HepG2 (cell line): ENCODE results near the gene FRMD6. TPM values are rescaled to one million over a fixed set of nuclear protein-coding genes. Genes with fewer than 3 reads are reported as not detected.

Experiments
- ATAC-seq: fragments of 200-7000 bp; cut with Tn5 transposase; 3 replicates; pipeline ENCODE4 v1.9.1; 2020; ENCODE audit warnings: mild to moderate bottlenecking, moderate library complexity
- BruUV-seq: library from RNA; stranded (reverse); fragments of 400-500 nt; replicated peaks from 2 replicates; lab custom pipeline; 2021; lab: Mats Ljungman, UMichigan
- CTCF ChIA-PET: fragments of 300-600 bp; formaldehyde crosslinking; extraction: SDS; loops from one replicate; lab custom pipeline; 2021; ENCODE audit warnings: low total read pairs, inconsistent platforms, low intra/inter-chr PET ratio; lab: Yijun Ruan, JAX
- POLR2A ChIA-PET: fragments of 350-600 bp; sonication (Branson Sonifier 250); formaldehyde crosslinking; loops from one replicate; lab custom pipeline; 2020; ENCODE audit warnings: antibody characterized with exemption, inconsistent platforms; lab: Yijun Ruan, JAX
- DNase-seq: peaks from one replicate; pipeline ENCODE4 v3.0.0-alpha.2; 2015; ENCODE audit warnings: low spot score
- FAIRE-seq: peaks from 3 replicates; lab custom pipeline; 2011; peaks lifted over from hg19 to GRCh38; lab: Jason Lieb, UNC
- H2AFZ ChIP-seq: one replicate; pipeline ENCODE4 v1.6.1; 2011; ENCODE audit warnings: low read length, inconsistent platforms
- H3K27ac ChIP-seq: fragments of 300-600 bp; 3 replicates; pipeline ENCODE4 v1.8.0; 2011; ENCODE audit warnings: mixed run types, mild to moderate bottlenecking, mixed read lengths, low read length, inconsistent platforms; ENCODE audit not compliant: insufficient read depth; ENCODE audit errors: extremely low read length
- H3K27me3 ChIP-seq, 2 experiments: fragments of 200-600 bp in 1 of 2; 2 replicates in 1 of 2; 3 replicates in 1 of 2; pipeline versions ENCODE4 v1.6.0 to v1.8.0; 2011; ENCODE audit warnings: low read length in 2 of 2, mild to moderate bottlenecking in 2 of 2, moderate library complexity in 2 of 2, inconsistent platforms in 1 of 2; ENCODE audit not compliant: insufficient read depth in 2 of 2, control insufficient read depth in 1 of 2
- H3K36me3 ChIP-seq, 2 experiments: fragments of 200-600 bp in 1 of 2; replicated peaks in 1 of 2; 2 replicates in 1 of 2; 3 replicates in 1 of 2; pipeline versions ENCODE4 v1.5.1 to v1.8.0; 2011; ENCODE audit warnings: low read length in 2 of 2, inconsistent platforms in 1 of 2; ENCODE audit not compliant: insufficient read depth in 2 of 2, control insufficient read depth in 1 of 2
- H3K4me1 ChIP-seq: 2 replicates; pipeline ENCODE4 v1.5.1; 2012; ENCODE audit warnings: low read length, inconsistent platforms; ENCODE audit not compliant: insufficient read depth
- H3K4me2 ChIP-seq: 2 replicates; pipeline ENCODE4 v1.6.0; 2011; ENCODE audit warnings: low read depth, low read length, inconsistent platforms
- H3K4me3 ChIP-seq, 3 experiments: fragments of 200-600 bp in 1 of 3; sonication (generic), shearing (Covaris generic) in 1 of 3; replicated peaks in 1 of 3; 2 replicates each; pipeline ENCODE4 v1.5.1; 2011 to 2016; ENCODE audit warnings: low read length in 3 of 3, inconsistent platforms in 2 of 3, low read depth in 2 of 3, mild to moderate bottlenecking in 2 of 3, control low read depth in 1 of 3, mixed read lengths in 1 of 3; ENCODE audit not compliant: insufficient read depth in 1 of 3
- H3K79me2 ChIP-seq: one replicate; pipeline ENCODE4 v1.6.1; 2011; ENCODE audit warnings: low read length, inconsistent platforms; ENCODE audit not compliant: insufficient read depth
- H3K9ac ChIP-seq: 2 replicates; pipeline ENCODE4 v1.6.0; 2011; ENCODE audit warnings: mild to moderate bottlenecking, low read depth, low read length, inconsistent platforms; ENCODE audit not compliant: insufficient read depth
- H3K9me3 ChIP-seq: 2 replicates; pipeline ENCODE4 v1.5.1; 2012; ENCODE audit warnings: mild to moderate bottlenecking, low read length
- H4K20me1 ChIP-seq: 2 replicates; pipeline ENCODE4 v1.6.0; 2011; ENCODE audit warnings: inconsistent platforms, mild to moderate bottlenecking, low read length, moderate library complexity; ENCODE audit not compliant: insufficient read depth
- ARID4A ChIP-seq: sonication (generic); formaldehyde crosslinking; IDR thresholded peaks from 2 replicates; pipeline ENCODE4 v1.5.0; 2020; ENCODE audit warnings: mild to moderate bottlenecking, missing genetic modification reagents, borderline replicate concordance
- FOXJ3 ChIP-seq: sonication (generic); formaldehyde crosslinking; IDR thresholded peaks from 2 replicates; pipeline ENCODE4 v1.4.0; 2020; ENCODE audit warnings: missing genetic modification reagents, mild to moderate bottlenecking, borderline replicate concordance
- GTF2F1 ChIP-seq: fragments of 150-350 bp; IDR thresholded peaks from 2 replicates; pipeline ENCODE4 v1.6.1; 2014; ENCODE audit warnings: low read length
- SP4 ChIP-seq: sonication (generic); formaldehyde crosslinking; IDR thresholded peaks from 2 replicates; pipeline ENCODE4 v1.8.1; 2023; ENCODE audit warnings: mild to moderate bottlenecking, missing genetic modification reagents
- ZBTB40 ChIP-seq, 2 experiments: fragments of 450-650 bp in 1 of 2; sonication (generic) in 1 of 2; formaldehyde crosslinking in 1 of 2; IDR thresholded peaks; 2 replicates each; pipeline versions ENCODE4 v1.6.1 to v1.8.0; 2016 to 2022; ENCODE audit warnings: antibody characterized with exemption in 1 of 2, mild to moderate bottlenecking in 1 of 2, missing genetic modification reagents in 1 of 2
- ZFP37 ChIP-seq: sonication (generic); formaldehyde crosslinking; IDR thresholded peaks from 2 replicates; pipeline ENCODE4 v1.4.0; 2020; ENCODE audit warnings: missing genetic modification reagents, borderline replicate concordance
- ZNF44 ChIP-seq: sonication (generic); formaldehyde crosslinking; IDR thresholded peaks from 2 replicates; pipeline ENCODE4 v1.5.1; 2020; ENCODE audit warnings: mild to moderate bottlenecking, missing genetic modification reagents
- WGBS: methylation state at CpG from one replicate; pipeline ENCODE4 v1.1.6; 2017; ENCODE audit warnings: low lambda C conversion rate; 5-methylcytosine and 5-hydroxymethylcytosine counted together
- in situ Hi-C: cut with HindIII; loops from 2 replicates; pipeline ENCODE4 v1.10.0; 2017; ENCODE audit warnings: low pct_unique_long_range_greater_than_20kb; ENCODE audit not compliant: extremely low pct_ligation_motif_present
- intact Hi-C: fragments of 100-400 bp; cut with micrococcal nuclease; formaldehyde crosslinking; loops from one replicate; pipeline ENCODE4 v1.10.0; 2022; ENCODE audit not compliant: unreplicated experiment
- polyA plus RNA-seq, 8 experiments: library from polyadenylated mRNA; depleted of rRNA in 3 of 8; stranded (reverse) in 7 of 8; unstranded in 1 of 8; fragments of >200 nt; fragmentation: Illumina TruSeq in 4 of 8; extraction: Trizol in 4 of 8; gene quantifications; 2 replicates each; pipeline versions ENCODE4 v1.2.1 to v1.2.3, GENCODE V29; 2011 to 2016; ENCODE audit warnings: low read depth in 4 of 8, missing spikeins in 1 of 8, mixed read lengths in 1 of 8; ENCODE audit not compliant: insufficient read depth in 1 of 8
- total RNA-seq, 5 experiments: library from RNA; depleted of rRNA; stranded (reverse); fragments of >200 nt; fragmentation: Illumina TruSeq; extraction: Trizol; gene quantifications; 2 replicates each; pipeline ENCODE4 v1.2.3, GENCODE V29; 2016; ENCODE audit warnings: low read depth in 1 of 5
- TF ChIP-seq, protein P1 (sequence below): sonication (generic); formaldehyde crosslinking; IDR thresholded peaks from 2 replicates; pipeline ENCODE4 v1.5.1; 2020; ENCODE audit warnings: missing genetic modification reagents, mild to moderate bottlenecking, borderline replicate concordance

Gene FRMD6
- total and polyA plus RNA-seq, 2 of the 13 experiments (the other 11 are each of a cell fraction or from before 2014, with no cell fraction given) = 2.4 to 5.4 TPM

GRCh38 chr14:51628238-51628637, 23.5 kb upstream of the FRMD6 start:
- no peak for DNase-seq
- FAIRE-seq = no peak
- CTCF ChIA-PET = no interaction called here
- Histone ChIP-seq H3K9ac (no peak overlapping the region), H3K27ac (no peak overlapping the region), H2AFZ (no peak overlapping the region), H3K4me1 (no peaks in the 10 kb centered on the region), H3K9me3 (no peaks in the 10 kb centered on the region), H3K4me2 (no peak overlapping the region), H3K79me2 (no peaks in the 10 kb centered on the region), H4K20me1 (no peaks in the 10 kb centered on the region)
- intact Hi-C loops = no loop called here
- WGBS = 18% methylated on average over 1 of the region's 1 CpG
- BruUV-seq = no TSS peak
- in situ Hi-C loops = no loop called here
- TF ChIP-seq ZNF44 (CRISPR knock-in tag) = no peak
- no peak for TF ChIP-seq FOXJ3 (CRISPR knock-in tag)
- no peak for TF ChIP-seq ZFP37
- TF ChIP-seq ZBTB40 (IDR thresholded peaks at IDR 0.05) = no peak
- no peak for TF ChIP-seq ZBTB40 (CRISPR knock-in tag; IDR thresholded peaks at IDR 0.05)
- no peak for TF ChIP-seq ARID4A (CRISPR knock-in tag)
- no peak for TF ChIP-seq SP4 (CRISPR knock-in tag)
- TF ChIP-seq, protein P1, sequence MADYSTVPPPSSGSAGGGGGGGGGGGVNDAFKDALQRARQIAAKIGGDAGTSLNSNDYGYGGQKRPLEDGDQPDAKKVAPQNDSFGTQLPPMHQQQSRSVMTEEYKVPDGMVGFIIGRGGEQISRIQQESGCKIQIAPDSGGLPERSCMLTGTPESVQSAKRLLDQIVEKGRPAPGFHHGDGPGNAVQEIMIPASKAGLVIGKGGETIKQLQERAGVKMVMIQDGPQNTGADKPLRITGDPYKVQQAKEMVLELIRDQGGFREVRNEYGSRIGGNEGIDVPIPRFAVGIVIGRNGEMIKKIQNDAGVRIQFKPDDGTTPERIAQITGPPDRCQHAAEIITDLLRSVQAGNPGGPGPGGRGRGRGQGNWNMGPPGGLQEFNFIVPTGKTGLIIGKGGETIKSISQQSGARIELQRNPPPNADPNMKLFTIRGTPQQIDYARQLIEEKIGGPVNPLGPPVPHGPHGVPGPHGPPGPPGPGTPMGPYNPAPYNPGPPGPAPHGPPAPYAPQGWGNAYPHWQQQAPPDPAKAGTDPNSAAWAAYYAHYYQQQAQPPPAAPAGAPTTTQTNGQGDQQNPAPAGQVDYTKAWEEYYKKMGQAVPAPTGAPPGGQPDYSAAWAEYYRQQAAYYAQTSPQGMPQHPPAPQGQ (CRISPR knock-in tag) = no peak
- TF ChIP-seq GTF2F1 = no peak
- TF ChIP-seq, all 625 proteins: peak for 0
- no peak for ATAC-seq
- Histone ChIP-seq H3K27me3 (no peaks in the 10 kb centered on the region), H3K4me3 (no peak overlapping the region), H3K36me3 (no peaks in the 10 kb centered on the region)
- POLR2A ChIA-PET = interaction anchor here (0.9 kb wide), 1 partner anchor 23 kb away, joined by 3 read pairs; the partner anchor contains the start of gene FRMD6
